PFSK-1 (cell line): Measurements from ENCODE around the gene PRSS3.

Experiments
- FOXP2 ChIP-seq: optimal IDR thresholded peaks from 2 replicates; pipeline ENCODE3; 2011; ENCODE audit warnings: borderline replicate concordance, control low read depth, inconsistent platforms; ENCODE audit not compliant: insufficient read depth; ENCODE audit errors: extremely low read length, extremely low read depth
- POLR2AphosphoS5 ChIP-seq: IDR thresholded peaks from 2 replicates; pipeline ENCODE4 v1.6.1; 2012; ENCODE audit warnings: low read depth, mild to moderate bottlenecking, control low read depth, low read length, moderate library complexity
- REST ChIP-seq, 2 experiments: IDR thresholded peaks; 2 replicates each; pipeline versions ENCODE4 v1.6.1 to v1.8.0; 2011 to 2012; ENCODE audit warnings: low read depth in 2 of 2, low read length in 2 of 2, control low read depth in 1 of 2, inconsistent platforms in 1 of 2, mild to moderate bottlenecking in 1 of 2, moderate library complexity in 1 of 2; ENCODE audit not compliant: insufficient read depth in 1 of 2
- SIN3A ChIP-seq: IDR thresholded peaks from 2 replicates; pipeline ENCODE4 v1.6.1; 2012; ENCODE audit warnings: mild to moderate bottlenecking, low read length, moderate library complexity, borderline replicate concordance; ENCODE audit not compliant: insufficient read depth
- TAF1 ChIP-seq: IDR thresholded peaks from 2 replicates; pipeline ENCODE4 v1.6.1; 2012; ENCODE audit warnings: low read length, control low read depth, borderline replicate concordance; ENCODE audit not compliant: insufficient read depth

The PRSS3 gene

GRCh38 chr9:33815781-33816180, 20.4 kb downstream of the PRSS3 start:
- TF ChIP-seq FOXP2 (no peak), SIN3A (no peak), POLR2AphosphoS5 (no peak), TAF1 (no peak), REST (IDR thresholded peaks at IDR 0.05; ENCODE audit: insufficient read depth in 1 of 2, low read depth in 2 of 2, low read length in 2 of 2) (no peak)

GRCh38 chr9:33816327-33817252, 21.2 kb downstream of the PRSS3 start, which contains the start of gene UBE2R2:
Gene UBE2R2 (plus strand): TSS chr9:33817160. CDS start chr9:33817758, 598 bp downstream.
- 0 out of 2 replicates have a peak, but pooled peaks have one; percentile 38 for TF ChIP-seq TAF1
- no peak for TF ChIP-seq SIN3A
- peak; percentile 87 for TF ChIP-seq POLR2AphosphoS5

GRCh38 chr9:33817327-33818166, 22.2 kb downstream of the PRSS3 start:
- TF ChIP-seq POLR2AphosphoS5 (no peak; the same call in 1 of the 2 replicates), SIN3A (no peak), TAF1 (no peak), FOXP2 (no peak), REST (IDR thresholded peaks at IDR 0.05; ENCODE audit: insufficient read depth in 1 of 2, low read depth in 2 of 2, low read length in 2 of 2) (no peak)

- no peak for TF ChIP-seq TAF1
- TF ChIP-seq REST (IDR thresholded peaks at IDR 0.05; ENCODE audit: insufficient read depth in 1 of 2, low read depth in 2 of 2, low read length in 2 of 2): no peak
These were observed 22.9 kb downstream of the PRSS3 start for GRCh38 chr9:33818167-33818846.

GRCh38 chr9:33818847-33819500, 23.6 kb downstream of the PRSS3 start:
- TF ChIP-seq TAF1 (no peak), FOXP2 (no peak)
